Right atrium auricular region (tissue), 2 donors: Measurements from ENCODE around the gene KLHDC4. TPM values are rescaled to one million over a fixed set of nuclear protein-coding genes. Genes with fewer than 3 reads are reported as not detected.

Experiments used
- DNase-seq: peaks from one replicate; pipeline ENCODE4 v3.0.0-alpha.2; 2019; ENCODE audit warnings: low spot score
- H3K27ac ChIP-seq, 2 donors: fragments of 200-600 bp; sonication (generic); 1 replicate in 1 of 2; 2 replicates in 1 of 2; pipeline ENCODE4 v1.5.1; 2016 to 2019
- H3K27me3 ChIP-seq, 2 donors: fragments of 200-600 bp; sonication (generic); one replicate each; pipeline versions ENCODE4 v1.5.1 to v1.6.0; 2017 to 2019
- H3K36me3 ChIP-seq: fragments of 200-600 bp; sonication (generic); one replicate; pipeline ENCODE4 v1.5.1; 2016
- H3K4me1 ChIP-seq, 2 donors: fragments of 200-600 bp; sonication (generic); one replicate each; pipeline versions ENCODE4 v1.5.1 to v1.6.0; 2017 to 2019
- H3K4me3 ChIP-seq, 2 donors: fragments of 200-600 bp; sonication (generic); 1 replicate in 1 of 2; 2 replicates in 1 of 2; pipeline ENCODE4 v1.5.1; 2017 to 2019; ENCODE audit warnings: mild to moderate bottlenecking in 1 of 2, moderate library complexity in 1 of 2
- H3K9me3 ChIP-seq, 2 donors: fragments of 200-600 bp; sonication (generic); one replicate each; pipeline ENCODE4 v1.5.1; 2019
- total RNA-seq, 2 donors: library from RNA; depleted of rRNA; stranded (reverse); fragments of >200 nt; gene quantifications; one replicate each; pipeline ENCODE4 v1.1.0, GENCODE V29; 2016
- TF ChIP-seq, protein P1 (sequence below), 2 donors: fragments of 200-600 bp; sonication (generic); IDR thresholded peaks; one replicate each; pipeline ENCODE4 v1.5.1; 2019; ENCODE audit warnings: antibody characterized with exemption in 2 of 2

The KLHDC4 gene
- total RNA-seq, 2 donors from 2014 or later: 11.8 to 12.6 TPM

DNA sequence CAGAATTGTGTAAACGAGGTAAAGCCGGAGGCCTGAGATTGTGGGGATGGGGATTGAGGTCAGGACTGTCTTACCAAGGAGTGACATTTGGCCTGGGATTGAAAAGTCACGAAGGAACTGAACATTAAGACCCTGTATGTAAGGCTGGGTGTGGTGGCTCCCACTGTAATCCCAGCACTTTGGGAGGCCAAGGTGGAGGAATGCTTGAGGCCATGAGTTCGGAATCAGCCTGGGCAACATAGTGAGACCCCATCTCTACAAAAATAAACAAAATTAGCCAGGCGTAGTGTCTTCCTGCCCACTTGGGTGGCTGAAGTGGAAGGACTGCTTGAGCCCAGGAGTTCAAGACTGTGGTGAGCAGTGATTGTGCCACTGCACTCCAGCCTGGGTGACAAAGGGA lies 88.0 kb downstream of the KLHDC4 start:
- H3K27ac ChIP-seq: no peak overlapping the region
- H3K27me3 ChIP-seq: no peaks in the 10 kb centered on the region
- no peaks in the 10 kb centered on the region for H3K36me3 ChIP-seq
- TF ChIP-seq, protein P1, sequence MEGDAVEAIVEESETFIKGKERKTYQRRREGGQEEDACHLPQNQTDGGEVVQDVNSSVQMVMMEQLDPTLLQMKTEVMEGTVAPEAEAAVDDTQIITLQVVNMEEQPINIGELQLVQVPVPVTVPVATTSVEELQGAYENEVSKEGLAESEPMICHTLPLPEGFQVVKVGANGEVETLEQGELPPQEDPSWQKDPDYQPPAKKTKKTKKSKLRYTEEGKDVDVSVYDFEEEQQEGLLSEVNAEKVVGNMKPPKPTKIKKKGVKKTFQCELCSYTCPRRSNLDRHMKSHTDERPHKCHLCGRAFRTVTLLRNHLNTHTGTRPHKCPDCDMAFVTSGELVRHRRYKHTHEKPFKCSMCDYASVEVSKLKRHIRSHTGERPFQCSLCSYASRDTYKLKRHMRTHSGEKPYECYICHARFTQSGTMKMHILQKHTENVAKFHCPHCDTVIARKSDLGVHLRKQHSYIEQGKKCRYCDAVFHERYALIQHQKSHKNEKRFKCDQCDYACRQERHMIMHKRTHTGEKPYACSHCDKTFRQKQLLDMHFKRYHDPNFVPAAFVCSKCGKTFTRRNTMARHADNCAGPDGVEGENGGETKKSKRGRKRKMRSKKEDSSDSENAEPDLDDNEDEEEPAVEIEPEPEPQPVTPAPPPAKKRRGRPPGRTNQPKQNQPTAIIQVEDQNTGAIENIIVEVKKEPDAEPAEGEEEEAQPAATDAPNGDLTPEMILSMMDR (IDR thresholded peaks at IDR 0.05): no peak
- no peak overlapping the region for H3K4me3 ChIP-seq
- no peaks in the 10 kb centered on the region for H3K4me1 ChIP-seq
- DNase-seq: no peak
- H3K9me3 ChIP-seq: no peaks in the 10 kb centered on the region

DNA sequence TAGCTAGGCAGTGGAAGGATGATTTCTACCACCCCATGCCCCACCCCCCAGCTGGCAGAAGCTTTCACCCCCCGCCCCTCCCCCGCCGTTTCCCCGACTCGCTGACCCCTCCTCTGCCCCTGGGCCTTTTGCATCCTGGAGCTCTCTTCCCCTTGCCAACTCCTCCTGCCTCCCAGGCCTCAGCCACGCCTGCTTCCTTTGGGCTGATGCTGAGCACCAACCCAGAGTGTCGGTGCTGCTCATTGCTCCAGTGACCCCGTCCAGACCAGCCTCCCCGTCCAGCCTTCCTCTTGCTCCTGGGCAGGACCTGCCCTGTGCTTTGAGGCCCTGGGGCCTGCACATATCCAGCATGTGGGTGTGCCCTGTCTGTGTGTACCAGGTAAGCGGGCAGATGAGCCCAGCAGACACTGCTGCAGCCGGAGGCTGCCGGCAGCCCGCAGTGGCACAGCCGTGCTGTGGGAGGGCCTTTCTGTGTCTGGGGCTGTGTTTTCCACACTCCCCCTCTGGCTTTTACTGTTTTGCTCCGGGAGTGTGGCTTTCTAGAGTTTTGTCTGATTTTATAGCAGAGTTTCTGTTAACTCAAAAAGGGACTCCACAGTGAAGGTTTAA lies 90.6 kb downstream of the KLHDC4 start:
- no peaks in the 10 kb centered on the region for H3K9me3 ChIP-seq
- H3K27ac ChIP-seq: no peak overlapping the region
- TF ChIP-seq, protein P1 (IDR thresholded peaks at IDR 0.05): no peak
- no peaks in the 10 kb centered on the region for H3K4me1 ChIP-seq
- H3K36me3 ChIP-seq: no peaks in the 10 kb centered on the region
- no peak for DNase-seq
- H3K27me3 ChIP-seq: no peaks in the 10 kb centered on the region
- no peak overlapping the region for H3K4me3 ChIP-seq

DNA sequence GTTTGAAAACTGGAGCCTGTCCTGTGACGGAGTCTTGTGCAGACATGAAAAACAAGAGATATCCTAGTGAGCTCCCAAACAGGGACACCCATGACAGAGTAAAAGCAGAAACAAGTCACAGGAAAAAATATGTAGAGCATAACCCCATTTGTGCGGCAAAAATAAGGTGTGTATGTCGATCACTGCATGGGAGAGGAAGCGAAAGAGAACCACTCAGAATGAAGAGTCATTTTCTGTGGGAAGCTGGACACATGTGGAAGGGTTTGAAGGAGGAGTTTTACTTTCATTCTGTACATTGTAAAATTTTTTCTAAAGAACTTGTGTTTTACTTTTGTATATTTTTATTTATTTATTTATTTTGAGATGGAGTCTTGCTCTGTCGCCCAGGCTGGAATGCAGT lies 91.4 kb downstream of the KLHDC4 start:
- TF ChIP-seq, protein P1 (IDR thresholded peaks at IDR 0.05): no peak

DNA sequence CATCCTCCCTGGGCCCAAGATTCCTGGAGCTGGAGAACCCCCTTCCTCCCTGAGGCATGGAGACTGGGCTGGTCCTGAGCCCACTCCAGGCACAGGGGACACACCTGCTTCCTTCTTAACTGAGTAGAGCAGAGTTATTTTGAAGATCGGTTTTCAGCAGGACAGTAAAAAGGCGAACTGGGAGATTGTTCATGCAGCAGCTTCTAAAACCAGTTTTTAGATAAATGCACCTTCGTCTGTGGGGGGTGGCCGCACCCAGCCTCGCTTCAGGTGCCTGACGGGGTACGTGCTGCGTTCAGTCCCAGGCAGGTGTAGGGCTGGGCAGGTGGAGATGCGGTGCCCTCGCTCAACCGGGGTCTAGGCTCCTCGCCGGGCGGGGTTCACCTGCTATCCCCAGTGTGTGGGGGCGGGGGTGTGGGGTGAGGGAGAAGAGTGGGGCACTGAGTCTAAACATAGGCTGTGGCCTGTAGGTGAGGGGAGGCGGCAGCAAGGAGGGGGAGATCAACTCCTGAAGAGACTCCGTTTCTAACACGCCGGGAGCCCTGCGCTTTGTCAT lies 94.0 kb downstream of the KLHDC4 start:
- H3K4me3 ChIP-seq: no peak overlapping the region
- no peak overlapping the region for H3K27ac ChIP-seq
- H3K27me3 ChIP-seq: no peaks in the 10 kb centered on the region
- no peaks in the 10 kb centered on the region for H3K36me3 ChIP-seq
- DNase-seq: no peak
- no peaks in the 10 kb centered on the region for H3K9me3 ChIP-seq
- H3K4me1 ChIP-seq: no peaks in the 10 kb centered on the region
- TF ChIP-seq, protein P1 (IDR thresholded peaks at IDR 0.05): no peak

More for the DNA sequence above, 91.4 kb downstream of the KLHDC4 start:
- Histone ChIP-seq H3K4me3 (no peak overlapping the region), H3K4me1 (no peaks in the 10 kb centered on the region), H3K36me3 (no peaks in the 10 kb centered on the region), H3K27me3 (no peaks in the 10 kb centered on the region), H3K9me3 (no peaks in the 10 kb centered on the region), H3K27ac (no peak overlapping the region)
- DNase-seq: no peak

DNA sequence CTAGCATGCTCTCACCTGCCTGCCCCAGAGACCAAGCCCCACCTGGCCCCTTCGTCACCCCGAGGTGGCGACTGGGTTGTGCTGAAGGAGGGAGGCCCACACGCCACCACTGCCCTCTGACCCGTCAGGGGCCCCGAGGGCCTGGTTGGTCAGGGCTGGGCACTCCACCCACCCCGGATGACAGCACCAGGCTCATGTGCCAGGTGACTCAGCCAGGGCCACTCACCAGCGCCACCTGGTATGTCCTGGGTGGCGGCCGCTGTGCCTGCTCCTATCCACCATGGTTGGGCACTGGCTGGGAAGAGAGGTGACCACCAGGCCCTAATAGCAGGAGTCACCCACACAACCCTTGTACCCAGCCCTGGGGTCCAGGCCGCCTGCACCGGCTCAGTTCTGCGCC lies 94.6 kb downstream of the KLHDC4 start:
- no peak for DNase-seq
- H3K4me3 ChIP-seq: no peak overlapping the region
- TF ChIP-seq, protein P1 (IDR thresholded peaks at IDR 0.05): no peak
- H3K9me3 ChIP-seq: no peaks in the 10 kb centered on the region
- H3K27ac ChIP-seq: no peak overlapping the region
- H3K27me3 ChIP-seq: no peaks in the 10 kb centered on the region
- no peaks in the 10 kb centered on the region for H3K36me3 ChIP-seq
- H3K4me1 ChIP-seq: no peaks in the 10 kb centered on the region

DNA sequence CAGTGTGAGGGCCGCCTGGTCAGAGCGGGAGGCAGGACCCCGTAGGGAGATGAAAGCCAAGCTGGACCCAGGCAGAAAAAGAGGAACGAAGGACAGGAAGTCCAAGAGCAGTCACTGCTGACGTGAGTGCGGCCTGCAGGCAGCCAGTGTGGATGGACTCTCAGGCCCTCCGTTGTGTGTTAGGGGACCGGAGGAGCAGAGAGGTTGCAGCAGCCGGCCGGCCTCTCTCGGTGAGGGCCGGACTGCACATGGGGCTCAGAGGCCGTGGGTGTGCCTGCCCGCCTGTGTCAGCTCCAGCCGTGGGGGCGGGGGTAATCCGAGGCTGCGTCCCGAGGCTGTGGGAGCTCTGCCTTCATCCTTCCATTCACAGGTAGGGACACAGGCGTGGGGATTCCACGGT lies 96.1 kb downstream of the KLHDC4 start:
- Histone ChIP-seq H3K27me3 (no peaks in the 10 kb centered on the region), H3K36me3 (no peaks in the 10 kb centered on the region), H3K4me1 (no peaks in the 10 kb centered on the region), H3K4me3 (no peak overlapping the region), H3K9me3 (no peaks in the 10 kb centered on the region), H3K27ac (no peak overlapping the region)
- TF ChIP-seq, protein P1 (IDR thresholded peaks at IDR 0.05): no peak
- no peak for DNase-seq
